SK-N-SH (cell line): ENCODE data around the gene KDM6B. TPM values are rescaled to one million over a fixed set of nuclear protein-coding genes. Genes with fewer than 3 reads are reported as not detected.

Source experiments
- CTCF ChIA-PET: fragments of 300-600, 350-600 bp; formaldehyde crosslinking; extraction: SDS; loops from one replicate; lab custom pipeline; 2021; lab: Yijun Ruan, JAX
- POLR2A ChIA-PET: fragments of 350-600 bp; sonication (Branson Sonifier 250); formaldehyde crosslinking; extraction: SDS; loops from one replicate; lab custom pipeline; 2020; ENCODE audit warnings: antibody characterized with exemption, inconsistent platforms; lab: Yijun Ruan, JAX
- DNase-seq: peaks from one replicate; pipeline ENCODE4 v3.0.0; 2012
- H2AFZ ChIP-seq: fragments of 200-600 bp; sonication (generic); 2 replicates; pipeline ENCODE4 v1.8.1; 2016; ENCODE audit warnings: antibody characterized with exemption, mild to moderate bottlenecking, low read depth
- H3F3A ChIP-seq: fragments of 200-600 bp; sonication (generic); replicated peaks from 2 replicates; pipeline ENCODE3; 2016; ENCODE audit warnings: antibody characterized with exemption, mild to moderate bottlenecking; ENCODE audit not compliant: insufficient read depth
- H3K27ac ChIP-seq, 2 experiments: fragments of 200-500 bp in 1 of 2; fragments of 200-600 bp in 1 of 2; sonication (Bioruptor generic) in 1 of 2; sonication (generic), shearing (Covaris generic) in 1 of 2; 2 replicates each; pipeline versions ENCODE4 v1.5.1 to v1.6.1; 2014 to 2016; ENCODE audit warnings: low read depth in 2 of 2, inconsistent platforms in 1 of 2, low read length in 1 of 2, mild to moderate bottlenecking in 1 of 2, mixed read lengths in 1 of 2
- H3K27me3 ChIP-seq: fragments of 200-600 bp; sonication (generic), shearing (Covaris generic); 2 replicates; pipeline ENCODE4 v1.6.1; 2016; ENCODE audit warnings: mixed run types; ENCODE audit not compliant: insufficient read depth
- H3K36me3 ChIP-seq, 2 experiments: fragments of 200-500 bp in 1 of 2; fragments of 200-600 bp in 1 of 2; sonication (Bioruptor generic) in 1 of 2; sonication (generic) in 1 of 2; replicated peaks in 1 of 2; 2 replicates each; pipeline versions ENCODE3 to v1.5.1; 2014 to 2016; ENCODE audit warnings: low read length in 1 of 2, mild to moderate bottlenecking in 1 of 2; ENCODE audit not compliant: insufficient read depth in 2 of 2, control insufficient read depth in 1 of 2
- H3K4me1 ChIP-seq, 2 experiments: fragments of 200-500 bp in 1 of 2; fragments of 200-600 bp in 1 of 2; sonication (Bioruptor generic) in 1 of 2; sonication (generic), shearing (Covaris generic) in 1 of 2; 2 replicates each; pipeline versions ENCODE4 v1.5.1 to v1.6.1; 2014 to 2016; ENCODE audit warnings: low read depth in 1 of 2, low read length in 1 of 2, mixed run types in 1 of 2; ENCODE audit not compliant: insufficient read depth in 2 of 2, control insufficient read depth in 1 of 2
- H3K4me2 ChIP-seq: fragments of 200-600 bp; sonication (generic), shearing (Covaris generic); 2 replicates; pipeline ENCODE4 v1.6.1; 2017; ENCODE audit warnings: mixed run types
- H3K4me3 ChIP-seq, 2 experiments: fragments of 200-500 bp in 1 of 2; fragments of 200-600 bp in 1 of 2; sonication (Bioruptor generic) in 1 of 2; sonication (generic), shearing (Covaris generic) in 1 of 2; 2 replicates each; pipeline versions ENCODE4 v1.5.1 to v1.8.1; 2014 to 2016; ENCODE audit warnings: low read depth in 2 of 2, inconsistent platforms in 1 of 2, low read length in 1 of 2, mild to moderate bottlenecking in 1 of 2, mixed read lengths in 1 of 2, moderate library complexity in 1 of 2
- H3K79me2 ChIP-seq: fragments of 200-600 bp; sonication (generic); 2 replicates; pipeline ENCODE4 v1.8.1; 2017; ENCODE audit warnings: mild to moderate bottlenecking; ENCODE audit not compliant: insufficient read depth
- H3K9ac ChIP-seq: fragments of 200-600 bp; sonication (generic); 2 replicates; pipeline ENCODE4 v1.6.1; 2017; ENCODE audit warnings: mixed run types
- H3K9me2 ChIP-seq: fragments of 200-600 bp; sonication (generic); 2 replicates; pipeline ENCODE4 v1.6.1; 2017; ENCODE audit warnings: mixed run types
- H3K9me3 ChIP-seq: fragments of 200-600 bp; sonication (generic); 2 replicates; pipeline ENCODE4 v1.6.1; 2017; ENCODE audit warnings: mixed run types, mild to moderate bottlenecking, moderate library complexity
- H4K20me1 ChIP-seq: fragments of 200-600 bp; sonication (generic); 2 replicates; pipeline ENCODE4 v1.6.1; 2017; ENCODE audit warnings: mild to moderate bottlenecking, mixed run types; ENCODE audit not compliant: insufficient read depth
- CTCF ChIP-seq: fragments of 200-600 bp; sonication (generic); IDR thresholded peaks from 2 replicates; pipeline ENCODE4 v1.6.1; 2017; ENCODE audit warnings: antibody characterized with exemption, mild to moderate bottlenecking, moderate library complexity
- ELF1 ChIP-seq: IDR thresholded peaks from 2 replicates; pipeline ENCODE4 v1.4.0; 2012
- EP300 ChIP-seq, 2 experiments: IDR thresholded peaks; 2 replicates each; pipeline versions ENCODE4 v1.4.0 to v1.6.1; 2012; ENCODE audit warnings: borderline replicate concordance in 1 of 2, low read depth in 1 of 2, low read length in 1 of 2
- EZH2phosphoT487 ChIP-seq: fragments of 200-600 bp; sonication (generic); IDR thresholded peaks from 2 replicates; pipeline ENCODE4 v1.6.1; 2017; ENCODE audit warnings: low read depth, mixed run types, mild to moderate bottlenecking, antibody characterized with exemption, moderate library complexity, borderline replicate concordance
- FOSL2 ChIP-seq: IDR thresholded peaks from 2 replicates; pipeline ENCODE4 v1.4.0; 2012; ENCODE audit warnings: low read depth, mild to moderate bottlenecking, moderate library complexity, borderline replicate concordance
- FOXJ3 ChIP-seq: sonication (generic); formaldehyde crosslinking; IDR thresholded peaks from 2 replicates; pipeline ENCODE4 v1.5.1; 2020; ENCODE audit warnings: mild to moderate bottlenecking, missing genetic modification reagents
- FOXM1 ChIP-seq: IDR thresholded peaks from 2 replicates; pipeline ENCODE4 v1.4.0; 2012; ENCODE audit warnings: low read depth, mild to moderate bottlenecking
- GABPA ChIP-seq: IDR thresholded peaks from 2 replicates; pipeline ENCODE4 v1.4.0; 2012; ENCODE audit warnings: low read depth, mild to moderate bottlenecking
- GATA2 ChIP-seq: sonication (generic); formaldehyde crosslinking; IDR thresholded peaks from 2 replicates; pipeline ENCODE4 v1.5.0; 2020; ENCODE audit warnings: mild to moderate bottlenecking, missing genetic modification reagents
- IRF3 ChIP-seq: fragments of 150-350 bp; IDR thresholded peaks from 2 replicates; pipeline ENCODE4 v1.6.1; 2016; ENCODE audit warnings: mild to moderate bottlenecking, low read depth, low read length
- JUND ChIP-seq: IDR thresholded peaks from 2 replicates; pipeline ENCODE4 v1.4.0; 2012
- MAX ChIP-seq: IDR thresholded peaks from 2 replicates; pipeline ENCODE4 v1.4.0; 2012; ENCODE audit warnings: low read depth
- MEF2A ChIP-seq: IDR thresholded peaks from 2 replicates; pipeline ENCODE4 v1.4.0; 2012; ENCODE audit warnings: low read depth, borderline replicate concordance
- MXI1 ChIP-seq: IDR thresholded peaks from 2 replicates; pipeline ENCODE4 v1.6.1; 2012; ENCODE audit warnings: mild to moderate bottlenecking, low read depth, low read length, improper control_type of control experiment
- NFIC ChIP-seq: IDR thresholded peaks from 2 replicates; pipeline ENCODE4 v1.4.0; 2012; ENCODE audit warnings: borderline replicate concordance
- POLR2AphosphoS5 ChIP-seq: IDR thresholded peaks from 2 replicates; pipeline ENCODE4 v1.6.1; 2012; ENCODE audit warnings: low read depth, low read length
- RAD21 ChIP-seq: IDR thresholded peaks from 2 replicates; pipeline ENCODE4 v1.6.1; 2012; ENCODE audit warnings: mild to moderate bottlenecking, low read length
- RCOR1 ChIP-seq: fragments of 150-350 bp; IDR thresholded peaks from 2 replicates; pipeline ENCODE4 v1.6.1; 2017; ENCODE audit warnings: antibody characterized with exemption, low read length
- REST ChIP-seq: IDR thresholded peaks from 2 replicates; pipeline ENCODE4 v1.6.1; 2012; ENCODE audit warnings: mild to moderate bottlenecking, low read depth, low read length, moderate library complexity
- RFX5 ChIP-seq: IDR thresholded peaks from 2 replicates; pipeline ENCODE4 v1.6.1; 2012; ENCODE audit warnings: mild to moderate bottlenecking, improper control_type of control experiment, low read length
- SIN3A ChIP-seq: IDR thresholded peaks from 2 replicates; pipeline ENCODE4 v1.6.1; 2012; ENCODE audit warnings: low read depth, mild to moderate bottlenecking, low read length, moderate library complexity, borderline replicate concordance
- TAF1 ChIP-seq: IDR thresholded peaks from 2 replicates; pipeline ENCODE4 v1.6.1; 2012; ENCODE audit warnings: low read depth, mild to moderate bottlenecking, low read length, moderate library complexity, borderline replicate concordance
- TCF12 ChIP-seq: IDR thresholded peaks from 2 replicates; pipeline ENCODE4 v1.4.0; 2012
- TEAD4 ChIP-seq: IDR thresholded peaks from 2 replicates; pipeline ENCODE4 v1.4.0; 2012; ENCODE audit warnings: mild to moderate bottlenecking, borderline replicate concordance; ENCODE audit not compliant: insufficient read depth
- USF1 ChIP-seq: IDR thresholded peaks from 2 replicates; pipeline ENCODE4 v1.4.0; 2012; ENCODE audit warnings: low read depth, borderline replicate concordance
- YY1 ChIP-seq: IDR thresholded peaks from 2 replicates; pipeline ENCODE4 v1.4.0; 2012; ENCODE audit warnings: low read depth, mild to moderate bottlenecking
- WGBS: methylation state at CpG from one replicate; pipeline ENCODE4 v1.1.6; 2017; ENCODE audit warnings: low lambda C conversion rate; 5-methylcytosine and 5-hydroxymethylcytosine counted together
- polyA plus RNA-seq, 3 experiments: library from polyadenylated mRNA; depleted of rRNA; stranded (reverse); fragments of >200 nt; gene quantifications; 2 replicates each; pipeline ENCODE4 v1.2.3, GENCODE V29; 2012

The KDM6B gene
- polyA plus RNA-seq, 1 of the 3 experiments (the other 2 are of a cell fraction): 2.6 TPM

- peak overlapping the region; percentile 66 to 67 for H3K4me3 ChIP-seq
- peak overlapping the region; percentile 99 for H3K9ac ChIP-seq
- H3K4me1 ChIP-seq: peaks cover 36 to 45% of the 10 kb centered on the region in 2 experiments
- peak overlapping the region; percentile 95 to 100 for H3K27ac ChIP-seq
- H3K4me2 ChIP-seq: peak overlapping the region; percentile 92
- no peaks in the 10 kb centered on the region for H3K9me2 ChIP-seq
- no peaks in the 10 kb centered on the region for H3K9me3 ChIP-seq
- no peaks in the 10 kb centered on the region for H3K27me3 ChIP-seq
- DNase-seq: peak; percentile 69
- ChIA-PET POLR2A (interaction anchor here (0.7 to 2.2 kb wide), 3 partner anchors 8 to 47 kb away, joined by 3 to 9 read pairs (median 5); partner anchors contain the start of genes CHD3, CYB5D1, KDM6B and NAA38), CTCF (interaction anchor here (0.9 to 1.7 kb wide), 4 partner anchors 17 to 200 kb away, joined by 3 to 5 read pairs (median 5); no protein-coding TSS in a partner anchor)
- H3K79me2 ChIP-seq: peaks cover 71% of the 10 kb centered on the region
- H3K36me3 ChIP-seq: peaks cover 8 to 26% of the 10 kb centered on the region in 2 experiments
- peaks cover 46% of the 10 kb centered on the region for H3F3A ChIP-seq
- peaks cover 46% of the 10 kb centered on the region for H4K20me1 ChIP-seq
- 0 out of 2 replicates have a peak overlapping the region, but pooled peaks have one; percentile 42 for H2AFZ ChIP-seq
- 3% methylated on average over 18 of the region's 34 CpGs for WGBS
- peak; percentile 73 for TF ChIP-seq FOSL2
- TF ChIP-seq EZH2phosphoT487: no peak
- TF ChIP-seq IRF3: no peak
- TF ChIP-seq SIN3A: peak; percentile 46; the same call in 1 of the 2 replicates
- no peak; the same call in 1 of the 2 replicates for TF ChIP-seq POLR2AphosphoS5
- TF ChIP-seq GATA2 (CRISPR knock-in tag): peak; percentile 54; the same call in 1 of the 2 replicates
- no peak for TF ChIP-seq FOXJ3 (CRISPR knock-in tag)
- TF ChIP-seq YY1: no peak
- peak; percentile 45 for TF ChIP-seq CTCF
- TF ChIP-seq MXI1: peak; percentile 80; the same call in 1 of the 2 replicates
- TF ChIP-seq RAD21: peak; percentile 35; the same call in 1 of the 2 replicates
- TF ChIP-seq GABPA: no peak
- TF ChIP-seq NFIC: no peak; the same call in 1 of the 2 replicates
- peak; percentile 34; the same call in 1 of the 2 replicates for TF ChIP-seq TCF12
- 0 out of 2 replicates have a peak, but pooled peaks have one; percentile 1 for TF ChIP-seq REST
- no peak for TF ChIP-seq FOXM1
- TF ChIP-seq ELF1: no peak
- TF ChIP-seq MAX: 0 out of 2 replicates have a peak, but pooled peaks have one; percentile 37
- no peak for TF ChIP-seq RFX5
- TF ChIP-seq EP300 (IDR thresholded peaks at IDR 0.05; ENCODE audit: borderline replicate concordance in 1 of 2, low read depth in 1 of 2, low read length in 1 of 2): no peak
- no peak for TF ChIP-seq TAF1
- TF ChIP-seq JUND: peak; percentile 39; the same call in 1 of the 2 replicates
- peak; percentile 63; the same call in 1 of the 2 replicates for TF ChIP-seq USF1
- no peak for TF ChIP-seq TEAD4
- no peak for TF ChIP-seq MEF2A
- TF ChIP-seq RCOR1: no peak
These were observed 7.4 kb downstream of the KDM6B start for GRCh38 chr17:7841396-7841914.
